HepG2 (cell line): ENCODE results near the gene ALB. TPM values are rescaled to one million over a fixed set of nuclear protein-coding genes. Genes with fewer than 3 reads are reported as not detected.

ENCODE experiments used
- NR2C2 ChIP-seq: sonication (generic); formaldehyde crosslinking; IDR thresholded peaks from 2 replicates; pipeline ENCODE4 v1.4.0; 2020; ENCODE audit warnings: missing genetic modification reagents, mild to moderate bottlenecking, moderate library complexity, borderline replicate concordance
- PCBP2 ChIP-seq: fragments of 200-400 bp; formaldehyde crosslinking; optimal IDR thresholded peaks from 2 replicates; pipeline ENCODE3; 2018; ENCODE audit warnings: low read length, low read depth; ENCODE audit not compliant: poor library complexity, severe bottlenecking
- RBM22 ChIP-seq: fragments of 200-400 bp; formaldehyde crosslinking; optimal IDR thresholded peaks from 2 replicates; pipeline ENCODE3; 2017; ENCODE audit warnings: mild to moderate bottlenecking, low read length, moderate library complexity
- RFXANK ChIP-seq: IDR thresholded peaks from 2 replicates; pipeline ENCODE4 v1.6.1; 2016
- ZNF251 ChIP-seq: sonication (generic); formaldehyde crosslinking; IDR thresholded peaks from 2 replicates; pipeline ENCODE4 v1.9.0; 2021; ENCODE audit warnings: mild to moderate bottlenecking, missing genetic modification reagents
- ZNF383 ChIP-seq: sonication (generic); formaldehyde crosslinking; IDR thresholded peaks from 2 replicates; pipeline ENCODE4 v1.4.0; 2020; ENCODE audit warnings: missing genetic modification reagents, mild to moderate bottlenecking, borderline replicate concordance
- ZNF530 ChIP-seq: sonication (generic); formaldehyde crosslinking; IDR thresholded peaks from 2 replicates; pipeline ENCODE4 v1.5.0; 2020; ENCODE audit warnings: low read depth, mild to moderate bottlenecking, missing genetic modification reagents
- ZNF850 ChIP-seq: sonication (generic); formaldehyde crosslinking; conservative IDR thresholded peaks from 2 replicates; pipeline ENCODE4 v1.9.0; 2021; ENCODE audit warnings: mild to moderate bottlenecking, missing genetic modification reagents
- ZNF879 ChIP-seq: sonication (generic); formaldehyde crosslinking; IDR thresholded peaks from 2 replicates; pipeline ENCODE4 v1.8.1; 2023; ENCODE audit warnings: missing genetic modification reagents
- polyA plus RNA-seq, 8 experiments: library from polyadenylated mRNA; depleted of rRNA in 3 of 8; stranded (reverse) in 7 of 8; unstranded in 1 of 8; fragments of >200 nt; fragmentation: Illumina TruSeq in 4 of 8; extraction: Trizol in 4 of 8; gene quantifications; 2 replicates each; pipeline versions ENCODE4 v1.2.1 to v1.2.3, GENCODE V29; 2011 to 2016; ENCODE audit warnings: low read depth in 4 of 8, missing spikeins in 1 of 8, mixed read lengths in 1 of 8; ENCODE audit not compliant: insufficient read depth in 1 of 8
- total RNA-seq, 5 experiments: library from RNA; depleted of rRNA; stranded (reverse); fragments of >200 nt; fragmentation: Illumina TruSeq; extraction: Trizol; gene quantifications; 2 replicates each; pipeline ENCODE4 v1.2.3, GENCODE V29; 2016; ENCODE audit warnings: low read depth in 1 of 5
- TF ChIP-seq, protein P1 (sequence below): sonication (generic); formaldehyde crosslinking; IDR thresholded peaks from 2 replicates; pipeline ENCODE4 v1.5.0; 2020; ENCODE audit warnings: mild to moderate bottlenecking, missing genetic modification reagents, borderline replicate concordance
- TF ChIP-seq, protein P2 (sequence below): IDR thresholded peaks from 2 replicates; pipeline ENCODE4 v1.6.1; 2012; ENCODE audit warnings: low read length, improper control_type of control experiment
- TF ChIP-seq, protein P3 (sequence below): sonication (generic); formaldehyde crosslinking; IDR thresholded peaks from 2 replicates; pipeline ENCODE4 v1.5.0; 2020; ENCODE audit warnings: missing genetic modification reagents, mild to moderate bottlenecking, borderline replicate concordance
- TF ChIP-seq, protein P4 (sequence below): sonication (generic); formaldehyde crosslinking; IDR thresholded peaks from 2 replicates; pipeline ENCODE4 v1.8.1; 2022; ENCODE audit warnings: mild to moderate bottlenecking, missing genetic modification reagents
- TF ChIP-seq, protein P5 (sequence below): sonication (generic); formaldehyde crosslinking; IDR thresholded peaks from 2 replicates; pipeline ENCODE4 v1.9.0; 2021; ENCODE audit warnings: missing genetic modification reagents, borderline replicate concordance

Gene ALB
- total and polyA plus RNA-seq, 2 of the 13 experiments (the other 11 are each of a cell fraction or from before 2014, with no cell fraction given): 22,259 to 22,625 TPM

DNA sequence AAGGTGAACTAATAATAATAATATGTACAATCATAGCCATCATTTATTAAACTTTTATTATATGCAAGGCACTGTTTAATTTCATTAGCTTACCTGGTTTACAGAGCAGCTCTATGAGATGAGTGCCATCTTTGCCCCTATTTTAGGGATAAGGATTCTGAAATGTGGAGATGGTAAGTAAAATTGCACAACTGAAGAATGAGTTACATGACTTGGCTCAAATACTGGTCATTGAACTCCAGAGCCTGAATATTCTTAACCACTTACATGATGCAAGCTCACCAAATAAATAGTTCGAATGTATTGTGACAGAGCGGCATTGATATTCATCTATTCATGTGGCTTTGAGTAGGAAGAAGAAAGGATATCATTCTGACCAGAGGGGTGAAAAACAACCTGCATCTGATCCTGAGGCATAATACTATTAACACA is 11.7 kb downstream of the ALB start (continued):
- TF ChIP-seq ZNF850 (CRISPR knock-in tag) (no peak), ZNF530 (no peak), ZNF383 (CRISPR knock-in tag) (no peak), ZNF251 (no peak), ZNF879 (CRISPR knock-in tag) (no peak), RFXANK (CRISPR knock-in tag) (no peak), NR2C2 (CRISPR knock-in tag) (no peak), RBM22 (peak; percentile 46), PCBP2 (no peak)
- TF ChIP-seq, protein P1, sequence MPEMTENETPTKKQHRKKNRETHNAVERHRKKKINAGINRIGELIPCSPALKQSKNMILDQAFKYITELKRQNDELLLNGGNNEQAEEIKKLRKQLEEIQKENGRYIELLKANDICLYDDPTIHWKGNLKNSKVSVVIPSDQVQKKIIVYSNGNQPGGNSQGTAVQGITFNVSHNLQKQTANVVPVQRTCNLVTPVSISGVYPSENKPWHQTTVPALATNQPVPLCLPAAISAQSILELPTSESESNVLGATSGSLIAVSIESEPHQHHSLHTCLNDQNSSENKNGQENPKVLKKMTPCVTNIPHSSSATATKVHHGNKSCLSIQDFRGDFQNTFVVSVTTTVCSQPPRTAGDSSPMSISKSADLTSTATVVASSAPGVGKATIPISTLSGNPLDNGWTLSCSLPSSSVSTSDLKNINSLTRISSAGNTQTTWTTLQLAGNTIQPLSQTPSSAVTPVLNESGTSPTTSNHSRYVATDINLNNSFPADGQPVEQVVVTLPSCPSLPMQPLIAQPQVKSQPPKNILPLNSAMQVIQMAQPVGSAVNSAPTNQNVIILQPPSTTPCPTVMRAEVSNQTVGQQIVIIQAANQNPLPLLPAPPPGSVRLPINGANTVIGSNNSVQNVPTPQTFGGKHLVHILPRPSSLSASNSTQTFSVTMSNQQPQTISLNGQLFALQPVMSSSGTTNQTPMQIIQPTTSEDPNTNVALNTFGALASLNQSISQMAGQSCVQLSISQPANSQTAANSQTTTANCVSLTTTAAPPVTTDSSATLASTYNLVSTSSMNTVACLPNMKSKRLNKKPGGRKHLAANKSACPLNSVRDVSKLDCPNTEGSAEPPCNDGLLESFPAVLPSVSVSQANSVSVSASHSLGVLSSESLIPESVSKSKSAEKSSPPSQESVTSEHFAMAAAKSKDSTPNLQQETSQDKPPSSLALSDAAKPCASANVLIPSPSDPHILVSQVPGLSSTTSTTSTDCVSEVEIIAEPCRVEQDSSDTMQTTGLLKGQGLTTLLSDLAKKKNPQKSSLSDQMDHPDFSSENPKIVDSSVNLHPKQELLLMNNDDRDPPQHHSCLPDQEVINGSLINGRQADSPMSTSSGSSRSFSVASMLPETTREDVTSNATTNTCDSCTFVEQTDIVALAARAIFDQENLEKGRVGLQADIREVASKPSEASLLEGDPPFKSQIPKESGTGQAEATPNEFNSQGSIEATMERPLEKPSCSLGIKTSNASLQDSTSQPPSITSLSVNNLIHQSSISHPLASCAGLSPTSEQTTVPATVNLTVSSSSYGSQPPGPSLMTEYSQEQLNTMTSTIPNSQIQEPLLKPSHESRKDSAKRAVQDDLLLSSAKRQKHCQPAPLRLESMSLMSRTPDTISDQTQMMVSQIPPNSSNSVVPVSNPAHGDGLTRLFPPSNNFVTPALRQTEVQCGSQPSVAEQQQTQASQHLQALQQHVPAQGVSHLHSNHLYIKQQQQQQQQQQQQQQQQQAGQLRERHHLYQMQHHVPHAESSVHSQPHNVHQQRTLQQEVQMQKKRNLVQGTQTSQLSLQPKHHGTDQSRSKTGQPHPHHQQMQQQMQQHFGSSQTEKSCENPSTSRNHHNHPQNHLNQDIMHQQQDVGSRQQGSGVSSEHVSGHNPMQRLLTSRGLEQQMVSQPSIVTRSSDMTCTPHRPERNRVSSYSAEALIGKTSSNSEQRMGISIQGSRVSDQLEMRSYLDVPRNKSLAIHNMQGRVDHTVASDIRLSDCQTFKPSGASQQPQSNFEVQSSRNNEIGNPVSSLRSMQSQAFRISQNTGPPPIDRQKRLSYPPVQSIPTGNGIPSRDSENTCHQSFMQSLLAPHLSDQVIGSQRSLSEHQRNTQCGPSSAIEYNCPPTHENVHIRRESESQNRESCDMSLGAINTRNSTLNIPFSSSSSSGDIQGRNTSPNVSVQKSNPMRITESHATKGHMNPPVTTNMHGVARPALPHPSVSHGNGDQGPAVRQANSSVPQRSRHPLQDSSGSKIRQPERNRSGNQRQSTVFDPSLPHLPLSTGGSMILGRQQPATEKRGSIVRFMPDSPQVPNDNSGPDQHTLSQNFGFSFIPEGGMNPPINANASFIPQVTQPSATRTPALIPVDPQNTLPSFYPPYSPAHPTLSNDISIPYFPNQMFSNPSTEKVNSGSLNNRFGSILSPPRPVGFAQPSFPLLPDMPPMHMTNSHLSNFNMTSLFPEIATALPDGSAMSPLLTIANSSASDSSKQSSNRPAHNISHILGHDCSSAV: no peak
- TF ChIP-seq, protein P2, sequence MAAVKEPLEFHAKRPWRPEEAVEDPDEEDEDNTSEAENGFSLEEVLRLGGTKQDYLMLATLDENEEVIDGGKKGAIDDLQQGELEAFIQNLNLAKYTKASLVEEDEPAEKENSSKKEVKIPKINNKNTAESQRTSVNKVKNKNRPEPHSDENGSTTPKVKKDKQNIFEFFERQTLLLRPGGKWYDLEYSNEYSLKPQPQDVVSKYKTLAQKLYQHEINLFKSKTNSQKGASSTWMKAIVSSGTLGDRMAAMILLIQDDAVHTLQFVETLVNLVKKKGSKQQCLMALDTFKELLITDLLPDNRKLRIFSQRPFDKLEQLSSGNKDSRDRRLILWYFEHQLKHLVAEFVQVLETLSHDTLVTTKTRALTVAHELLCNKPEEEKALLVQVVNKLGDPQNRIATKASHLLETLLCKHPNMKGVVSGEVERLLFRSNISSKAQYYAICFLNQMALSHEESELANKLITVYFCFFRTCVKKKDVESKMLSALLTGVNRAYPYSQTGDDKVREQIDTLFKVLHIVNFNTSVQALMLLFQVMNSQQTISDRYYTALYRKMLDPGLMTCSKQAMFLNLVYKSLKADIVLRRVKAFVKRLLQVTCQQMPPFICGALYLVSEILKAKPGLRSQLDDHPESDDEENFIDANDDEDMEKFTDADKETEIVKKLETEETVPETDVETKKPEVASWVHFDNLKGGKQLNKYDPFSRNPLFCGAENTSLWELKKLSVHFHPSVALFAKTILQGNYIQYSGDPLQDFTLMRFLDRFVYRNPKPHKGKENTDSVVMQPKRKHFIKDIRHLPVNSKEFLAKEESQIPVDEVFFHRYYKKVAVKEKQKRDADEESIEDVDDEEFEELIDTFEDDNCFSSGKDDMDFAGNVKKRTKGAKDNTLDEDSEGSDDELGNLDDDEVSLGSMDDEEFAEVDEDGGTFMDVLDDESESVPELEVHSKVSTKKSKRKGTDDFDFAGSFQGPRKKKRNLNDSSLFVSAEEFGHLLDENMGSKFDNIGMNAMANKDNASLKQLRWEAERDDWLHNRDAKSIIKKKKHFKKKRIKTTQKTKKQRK: no peak
- TF ChIP-seq, protein P3, sequence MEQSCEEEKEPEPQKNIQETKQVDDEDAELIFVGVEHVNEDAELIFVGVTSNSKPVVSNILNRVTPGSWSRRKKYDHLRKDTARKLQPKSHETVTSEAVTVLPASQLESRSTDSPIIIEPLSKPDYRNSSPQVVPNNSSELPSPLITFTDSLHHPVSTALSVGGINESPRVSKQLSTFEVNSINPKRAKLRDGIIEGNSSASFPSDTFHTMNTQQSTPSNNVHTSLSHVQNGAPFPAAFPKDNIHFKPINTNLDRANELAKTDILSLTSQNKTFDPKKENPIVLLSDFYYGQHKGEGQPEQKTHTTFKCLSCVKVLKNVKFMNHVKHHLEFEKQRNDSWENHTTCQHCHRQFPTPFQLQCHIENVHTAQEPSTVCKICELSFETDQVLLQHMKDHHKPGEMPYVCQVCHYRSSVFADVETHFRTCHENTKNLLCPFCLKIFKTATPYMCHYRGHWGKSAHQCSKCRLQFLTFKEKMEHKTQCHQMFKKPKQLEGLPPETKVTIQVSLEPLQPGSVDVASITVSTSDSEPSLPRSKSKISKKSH (CRISPR knock-in tag): no peak
- TF ChIP-seq, protein P4, sequence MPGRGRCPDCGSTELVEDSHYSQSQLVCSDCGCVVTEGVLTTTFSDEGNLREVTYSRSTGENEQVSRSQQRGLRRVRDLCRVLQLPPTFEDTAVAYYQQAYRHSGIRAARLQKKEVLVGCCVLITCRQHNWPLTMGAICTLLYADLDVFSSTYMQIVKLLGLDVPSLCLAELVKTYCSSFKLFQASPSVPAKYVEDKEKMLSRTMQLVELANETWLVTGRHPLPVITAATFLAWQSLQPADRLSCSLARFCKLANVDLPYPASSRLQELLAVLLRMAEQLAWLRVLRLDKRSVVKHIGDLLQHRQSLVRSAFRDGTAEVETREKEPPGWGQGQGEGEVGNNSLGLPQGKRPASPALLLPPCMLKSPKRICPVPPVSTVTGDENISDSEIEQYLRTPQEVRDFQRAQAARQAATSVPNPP (CRISPR knock-in tag): peak; percentile 58; the same call in 1 of the 2 replicates
- TF ChIP-seq, protein P5, sequence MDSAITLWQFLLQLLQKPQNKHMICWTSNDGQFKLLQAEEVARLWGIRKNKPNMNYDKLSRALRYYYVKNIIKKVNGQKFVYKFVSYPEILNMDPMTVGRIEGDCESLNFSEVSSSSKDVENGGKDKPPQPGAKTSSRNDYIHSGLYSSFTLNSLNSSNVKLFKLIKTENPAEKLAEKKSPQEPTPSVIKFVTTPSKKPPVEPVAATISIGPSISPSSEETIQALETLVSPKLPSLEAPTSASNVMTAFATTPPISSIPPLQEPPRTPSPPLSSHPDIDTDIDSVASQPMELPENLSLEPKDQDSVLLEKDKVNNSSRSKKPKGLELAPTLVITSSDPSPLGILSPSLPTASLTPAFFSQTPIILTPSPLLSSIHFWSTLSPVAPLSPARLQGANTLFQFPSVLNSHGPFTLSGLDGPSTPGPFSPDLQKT: no peak
